Ecto neural progenitor cell (in vitro differentiated cells): ENCODE results near the gene PAWR.
"Not testable (repeated sequence)": the region's sequence is repeated elsewhere in the genome, so short reads cannot be mapped to it uniquely, and the experiment has no call there.

Experiments
- DNase-seq: peaks from one replicate; pipeline ENCODE4 v3.0.0-alpha.2; 2018; ENCODE audit warnings: low spot score

The PAWR gene

DNA sequence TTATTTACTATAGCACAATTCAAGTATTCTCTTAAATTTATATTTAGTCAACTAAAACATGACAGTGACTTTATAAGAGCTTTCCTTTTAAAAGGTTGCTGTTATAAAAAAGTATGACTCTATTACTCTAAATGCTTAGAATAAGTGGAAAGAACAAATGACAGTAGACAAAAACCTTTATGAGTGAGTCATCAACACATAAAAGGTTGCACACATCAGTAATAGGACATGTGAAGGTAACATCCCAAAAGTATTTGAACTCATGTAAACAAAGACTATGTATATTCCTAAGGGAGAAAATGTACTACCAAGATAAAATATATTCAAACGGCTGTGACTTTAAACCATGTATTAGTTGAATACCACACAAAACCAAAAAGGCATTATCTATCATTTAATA is 98.8 kb downstream of the PAWR start:
- DNase-seq, result no peak

DNA sequence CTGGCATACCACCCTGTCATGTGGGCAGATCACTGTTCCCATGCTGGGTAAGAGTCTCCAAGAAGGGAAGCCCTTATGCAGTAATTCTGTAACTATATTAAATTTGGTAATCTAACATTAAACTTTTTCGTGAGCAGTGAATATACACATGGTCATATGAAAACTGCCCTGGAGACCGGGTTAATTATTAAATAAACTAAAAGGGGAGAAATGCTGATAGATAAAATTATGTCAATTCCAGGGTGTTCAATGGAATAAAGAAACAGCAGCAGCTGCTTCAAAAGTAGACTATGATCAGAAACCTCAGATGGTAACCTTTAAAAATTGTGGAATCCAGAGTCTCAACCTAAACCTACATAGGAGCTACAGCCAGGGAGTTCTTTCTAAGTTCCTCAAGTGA is 100.0 kb downstream of the PAWR start:
- DNase-seq, result no peak

DNA sequence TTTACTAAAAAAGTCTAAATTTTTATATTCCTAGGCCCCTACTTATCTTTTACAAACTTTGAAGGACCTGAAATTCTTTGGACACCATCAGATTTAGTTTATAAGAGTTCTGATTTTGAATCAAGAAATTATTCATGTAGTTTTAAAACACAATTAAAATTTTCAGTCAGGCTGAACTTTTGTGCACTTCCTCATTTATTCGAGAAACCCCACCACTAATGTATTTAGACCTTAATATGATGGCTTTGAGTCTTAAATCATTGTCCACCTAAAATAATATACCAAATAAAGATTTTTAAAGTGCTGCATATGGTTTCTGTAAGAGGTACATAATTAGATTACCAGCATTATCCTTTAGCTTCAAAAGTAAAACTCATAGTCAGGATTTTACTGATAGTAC is 103.4 kb downstream of the PAWR start:
- DNase-seq, result no peak

GRCh38 chr12:79585147-79585546 is 105.6 kb downstream of the PAWR start:
- no peak for DNase-seq

- no peak for DNase-seq
These were observed 116.9 kb downstream of the PAWR start for GRCh38 chr12:79573820-79574219.

DNA sequence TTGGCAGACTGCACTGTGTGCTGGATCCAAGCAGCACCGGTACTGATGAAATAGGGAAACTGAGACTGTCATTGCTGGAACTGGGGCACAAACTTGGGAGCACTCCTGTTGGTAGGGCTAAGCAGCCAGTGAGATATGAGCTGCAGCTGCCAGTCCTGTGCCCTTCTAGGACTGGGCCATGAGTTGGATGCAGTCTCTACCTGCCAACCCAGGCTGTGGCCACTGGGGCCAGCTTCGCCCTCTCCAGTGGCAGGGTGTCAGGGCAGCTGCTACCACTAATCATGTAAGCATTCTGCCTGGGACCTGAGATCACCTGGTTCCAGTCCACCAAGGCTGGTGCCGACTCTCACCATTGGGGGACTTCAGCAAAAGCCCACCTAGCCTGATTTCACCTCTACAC is 121.1 kb downstream of the PAWR start:
- DNase-seq, result no peak

DNA sequence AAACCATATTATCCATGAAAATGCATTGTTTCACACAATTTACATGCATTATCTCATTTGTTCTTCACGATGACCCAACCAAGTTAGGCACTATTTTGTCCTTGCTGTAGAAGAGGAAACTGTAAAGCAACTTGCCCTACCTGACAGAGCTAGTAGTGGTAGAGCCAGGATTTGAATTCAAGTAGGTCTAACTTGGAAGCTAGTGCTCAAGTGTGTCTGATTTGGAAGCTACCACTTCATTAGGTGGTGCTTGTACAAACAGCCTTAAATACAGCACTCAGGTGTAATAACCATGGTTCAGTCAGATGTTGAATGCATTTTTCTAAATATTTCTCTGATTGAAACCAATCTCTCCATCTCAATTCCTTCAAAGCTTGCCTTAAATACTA is 123.6 kb downstream of the PAWR start:
- DNase-seq, result no peak

GRCh38 chr12:79566452-79567174 is 124.2 kb downstream of the PAWR start:
- no peak for DNase-seq

DNA sequence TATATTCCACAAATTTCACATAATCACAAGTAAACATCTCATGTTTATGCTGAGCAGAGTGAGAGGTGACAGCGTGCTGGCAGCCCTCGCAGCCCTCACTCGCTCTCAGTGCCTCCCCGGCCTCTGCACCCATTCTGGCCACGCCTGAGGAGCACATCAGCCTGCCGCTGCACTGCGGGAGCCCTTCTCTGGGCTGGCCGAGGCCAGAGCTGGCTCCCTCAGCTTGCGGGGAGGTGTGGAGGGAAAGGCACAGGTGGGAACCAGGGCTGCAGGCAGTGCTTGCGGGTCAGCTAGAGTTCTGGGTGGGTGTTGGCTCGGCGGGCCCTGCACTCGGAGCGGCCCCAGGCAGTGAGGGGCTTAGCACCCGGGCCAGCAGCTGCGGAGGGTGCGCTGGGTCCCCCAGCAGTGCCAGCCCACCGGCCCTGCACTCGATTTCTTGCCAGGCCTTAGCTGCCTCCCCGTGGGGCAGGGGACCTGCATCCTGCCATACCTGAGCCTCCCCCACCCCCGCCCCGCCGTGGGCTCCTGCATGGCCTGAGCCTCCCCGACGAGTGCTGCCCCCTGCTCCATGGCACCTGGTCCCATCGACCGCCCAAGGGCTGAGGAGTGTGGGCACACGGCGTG is 125.9 kb downstream of the PAWR start:
- DNase-seq, result not testable (repeated sequence)

DNA sequence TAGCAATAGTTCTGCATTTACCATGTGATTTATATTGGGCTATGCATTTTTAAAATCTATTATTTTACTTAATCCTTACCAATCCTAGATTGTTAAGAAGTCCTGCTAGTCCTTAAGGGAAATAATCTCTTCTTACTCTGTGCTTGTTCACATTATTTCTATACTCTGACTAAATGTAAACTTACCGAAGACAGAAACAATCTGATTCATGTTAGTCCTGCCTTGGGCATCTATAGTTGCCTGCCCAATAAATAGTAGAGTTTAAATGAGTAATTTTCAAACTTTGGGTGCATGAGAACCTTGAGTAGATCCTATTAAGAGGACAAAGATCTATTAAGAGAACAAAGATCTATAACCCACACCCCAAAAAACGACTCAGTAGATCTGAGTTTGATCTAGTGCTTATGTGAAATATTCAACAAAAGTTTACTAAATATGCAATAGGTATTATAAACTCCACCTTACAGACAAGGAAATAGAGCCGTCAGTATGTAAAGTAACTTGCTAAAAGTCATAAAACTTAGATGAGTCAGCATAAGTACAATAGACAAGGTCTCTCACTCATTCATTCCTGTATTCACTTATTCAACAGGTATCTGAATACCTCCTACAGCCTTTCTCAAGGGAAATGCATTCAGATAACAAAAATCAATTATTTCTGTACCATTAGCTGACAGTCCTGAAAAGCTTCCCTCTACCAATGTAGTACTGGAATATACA is 127.6 kb downstream of the PAWR start:
- no peak for DNase-seq

DNA sequence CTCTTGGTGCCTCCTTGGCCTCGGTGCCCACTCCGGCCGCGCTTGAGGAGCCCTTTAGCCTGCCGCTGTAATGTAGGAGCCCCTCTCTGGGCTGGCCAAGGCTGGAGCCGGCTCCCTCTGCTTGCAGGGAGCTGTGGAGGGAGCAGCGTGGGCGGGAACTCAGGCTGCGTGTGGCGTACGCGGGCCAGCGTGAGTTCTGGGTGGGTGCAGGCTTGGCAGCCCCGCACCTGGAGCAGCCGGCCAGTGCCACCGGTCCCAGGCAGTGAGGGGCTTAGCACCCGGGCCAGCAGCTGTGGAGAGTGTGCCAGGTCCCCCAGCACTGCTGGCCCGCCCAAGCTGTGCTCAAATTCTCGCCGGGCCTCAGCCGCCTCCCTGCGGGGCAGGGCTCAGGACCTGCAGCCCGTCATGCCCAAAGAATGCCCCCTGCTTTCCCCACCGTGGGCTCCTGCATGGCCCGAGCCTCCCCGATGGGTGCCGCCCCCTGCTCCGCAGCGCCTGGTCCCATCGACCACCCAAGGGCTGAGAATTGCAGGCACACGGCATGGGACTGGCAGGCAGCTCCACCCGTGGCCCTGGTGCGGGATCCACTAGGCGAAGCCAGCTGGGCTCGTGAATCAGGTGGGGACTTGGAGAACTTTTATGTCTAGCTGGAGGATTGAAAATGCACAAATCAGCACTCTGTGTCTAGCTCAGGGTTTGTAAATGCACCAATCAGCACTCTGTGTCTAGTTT is 129.2 kb downstream of the PAWR start:
- no peak for DNase-seq

DNA sequence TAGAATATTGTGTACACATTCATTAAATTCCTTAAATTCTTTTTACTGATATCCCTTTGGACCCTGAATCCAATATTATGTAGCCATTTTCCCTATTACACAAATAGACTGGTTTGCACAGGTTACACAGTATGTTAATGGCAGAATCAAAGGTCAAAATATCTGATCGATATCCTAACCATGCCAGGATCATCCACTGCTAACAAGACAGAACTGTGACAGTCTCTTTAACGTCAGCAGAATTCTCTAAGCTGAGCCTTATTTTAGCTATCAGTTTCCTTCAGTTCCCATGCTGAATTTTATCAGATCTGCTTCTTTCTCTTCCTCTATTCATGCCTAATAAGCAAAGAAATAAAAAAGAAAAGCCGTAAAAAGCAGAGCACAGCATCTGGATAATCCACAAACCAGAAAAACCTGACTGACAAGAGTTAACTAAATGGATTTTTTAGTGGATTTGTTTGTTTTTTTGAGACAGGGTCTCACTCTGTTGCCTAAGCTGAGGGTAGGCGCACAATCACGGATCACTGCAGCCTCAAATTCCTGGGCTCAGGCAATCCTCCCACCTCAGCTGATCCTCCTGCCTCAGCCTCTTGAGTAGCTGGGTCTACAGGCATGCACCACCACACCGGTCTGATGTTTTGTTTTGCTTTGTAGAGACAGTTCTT is 130.4 kb downstream of the PAWR start:
- DNase-seq, result no peak

- DNase-seq, result no peak
These were observed 131.2 kb downstream of the PAWR start for GRCh38 chr12:79559591-79559990.

GRCh38 chr12:79558924-79559469 is 131.8 kb downstream of the PAWR start:
- DNase-seq, result no peak

GRCh38 chr12:79557690-79558315 is 133.0 kb downstream of the PAWR start:
- no peak for DNase-seq

GRCh38 chr12:79555028-79555925 is 135.5 kb downstream of the PAWR start:
- no peak for DNase-seq

- no peak for DNase-seq
These were observed 136.7 kb downstream of the PAWR start for GRCh38 chr12:79553863-79554574.

DNA sequence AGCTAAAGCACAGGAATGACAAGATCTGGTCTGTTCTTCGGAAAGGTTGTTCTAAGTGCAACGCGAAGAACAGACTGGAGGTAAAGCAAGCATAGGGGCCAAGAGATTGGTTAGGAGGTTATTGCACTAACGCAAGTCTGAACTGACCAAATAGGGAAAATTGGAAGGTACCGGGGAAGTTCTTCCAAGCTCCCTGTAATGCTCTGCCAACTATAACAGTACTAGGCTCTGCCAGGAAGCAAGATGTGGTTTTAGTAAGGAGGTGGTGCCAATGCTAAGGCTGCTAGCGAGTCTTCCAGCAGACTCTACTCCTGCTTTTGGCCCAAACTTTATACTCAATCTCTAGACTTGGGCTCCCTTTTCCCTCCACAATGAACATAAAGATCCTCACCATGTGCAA is 138.6 kb downstream of the PAWR start:
- DNase-seq, result no peak

DNA sequence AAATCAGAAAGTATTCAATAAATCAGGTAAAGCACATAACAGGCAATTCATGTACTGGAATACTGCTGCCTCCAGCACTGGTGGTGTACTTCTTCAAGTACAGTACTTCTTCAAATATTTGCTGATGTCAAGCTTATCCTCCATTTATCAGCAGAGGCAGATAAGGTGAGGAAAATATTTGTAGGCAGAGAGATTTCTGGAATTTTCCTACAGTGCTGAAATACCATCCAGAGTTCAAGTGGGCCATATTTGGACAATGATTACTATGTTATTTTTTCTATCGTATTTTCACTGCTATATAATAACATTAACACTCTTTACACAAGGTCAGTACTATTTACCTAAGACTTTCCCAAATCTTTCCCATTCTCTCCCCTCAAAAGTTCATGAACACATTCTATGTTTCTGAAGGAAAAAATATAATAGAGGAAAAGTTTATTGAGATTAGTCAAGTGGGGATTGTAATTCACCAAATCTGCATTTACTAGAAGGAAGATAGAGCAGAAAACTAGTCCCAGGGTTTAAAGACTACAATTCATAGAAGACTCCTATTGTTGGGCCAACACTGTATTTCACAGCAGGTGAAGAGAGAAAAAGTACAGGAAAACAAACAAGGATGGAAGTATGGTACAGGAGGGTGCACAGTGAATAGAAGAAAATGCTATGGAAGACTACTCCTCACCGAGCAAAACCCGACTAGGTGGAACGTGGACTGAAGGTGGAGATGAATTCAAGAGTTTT is 141.1 kb downstream of the PAWR start:
- no peak for DNase-seq
